CD4-positive, alpha-beta memory T cell (primary cell): Measurements from ENCODE around the gene USP36. TPM values are rescaled to one million over a fixed set of nuclear protein-coding genes. Genes with fewer than 3 reads are reported as not detected.

ENCODE experiments used
- CTCF ChIA-PET: fragments of 350-600 bp; sonication (Branson Sonifier 250); formaldehyde crosslinking; loops from one replicate; lab custom pipeline; 2021; ENCODE audit warnings: inconsistent platforms; ENCODE audit not compliant: partially characterized antibody; lab: Charles Lee
- POLR2A ChIA-PET: fragments of 350-600 bp; sonication (Branson Sonifier 250); formaldehyde crosslinking; loops from one replicate; lab custom pipeline; 2021; ENCODE audit not compliant: partially characterized antibody; lab: Charles Lee
- DNase-seq, 5 donors: peaks; one replicate each; pipeline versions ENCODE4 v3.0.0 to v3.0.0-alpha.2; 2020 to 2022; ENCODE audit warnings: mixed read lengths in 1 of 5
- H3K27ac ChIP-seq: one replicate; pipeline ENCODE4 v1.7.0; 2013; ENCODE audit warnings: low read depth, low read length
- H3K27me3 ChIP-seq: 2 replicates; pipeline ENCODE4 v1.7.0; 2013; ENCODE audit warnings: mild to moderate bottlenecking, low read length, moderate library complexity; ENCODE audit not compliant: insufficient read depth
- H3K36me3 ChIP-seq: 2 replicates; pipeline ENCODE4 v1.7.0; 2013; ENCODE audit warnings: mild to moderate bottlenecking, low read length, moderate library complexity; ENCODE audit not compliant: insufficient read depth
- H3K4me1 ChIP-seq: 2 replicates; pipeline ENCODE4 v1.7.0; 2013; ENCODE audit warnings: mild to moderate bottlenecking, low read length, moderate library complexity; ENCODE audit not compliant: insufficient read depth
- H3K4me3 ChIP-seq, 2 donors: one replicate each; pipeline ENCODE4 v1.7.0; 2013; ENCODE audit warnings: low read length in 2 of 2, mild to moderate bottlenecking in 1 of 2
- H3K9me3 ChIP-seq, 2 donors: one replicate each; pipeline ENCODE4 v1.7.0; 2013; ENCODE audit warnings: low read length in 2 of 2, control low read depth in 1 of 2; ENCODE audit not compliant: control insufficient read depth in 1 of 2
- H3K27ac Mint-ChIP-seq, 7 donors: one replicate each; pipeline ENCODE4 v1.8.0; 2020 to 2021; ENCODE audit warnings: mixed read lengths in 7 of 7, mild to moderate bottlenecking in 6 of 7, inconsistent platforms in 3 of 7, moderate library complexity in 3 of 7
- H3K27me3 Mint-ChIP-seq, 2 donors: one replicate each; pipeline ENCODE4 v1.8.0; 2020 to 2021; ENCODE audit warnings: mixed read lengths in 2 of 2
- H3K36me3 Mint-ChIP-seq, 2 donors: one replicate each; pipeline ENCODE4 v1.8.0; 2020 to 2021; ENCODE audit warnings: mixed read lengths in 2 of 2, inconsistent platforms in 1 of 2, mild to moderate bottlenecking in 1 of 2
- H3K4me1 Mint-ChIP-seq, 4 donors: one replicate each; pipeline ENCODE4 v1.8.0; 2020 to 2021; ENCODE audit warnings: mixed read lengths in 4 of 4, mild to moderate bottlenecking in 1 of 4
- H3K4me3 Mint-ChIP-seq, 8 donors: one replicate each; pipeline ENCODE4 v1.8.0; 2020 to 2021; ENCODE audit warnings: mixed read lengths in 8 of 8, mild to moderate bottlenecking in 7 of 8, moderate library complexity in 6 of 8, inconsistent platforms in 3 of 8
- H3K9me3 Mint-ChIP-seq, 8 donors: one replicate each; pipeline ENCODE4 v1.8.0; 2020 to 2021; ENCODE audit warnings: mixed read lengths in 8 of 8, mild to moderate bottlenecking in 5 of 8, inconsistent platforms in 3 of 8, moderate library complexity in 1 of 8
- intact Hi-C: fragments of 100-400 bp; cut with micrococcal nuclease; formaldehyde crosslinking; loops from one replicate; pipeline ENCODE4 v1.15.1; 2023
- polyA plus RNA-seq, 2 donors: library from polyadenylated mRNA; unstranded; fragments of 300-500 nt; fragmentation: Illumina TruSeq; gene quantifications; one replicate each; pipeline ENCODE4 v1.2.3, GENCODE V29; 2021
- total RNA-seq, 2 experiments: library from RNA; stranded (reverse); gene quantifications; one replicate each; pipeline ENCODE4 v1.2.3, GENCODE V29; 2021

Gene USP36
- total and polyA plus RNA-seq, 4 experiments from 2014 or later, result 35.4 to 183 (median 118) TPM

- peaks cover 29 to 67% (median 52%) of the 10 kb centered on the region in 4 donors for H3K4me1 Mint-ChIP-seq
- H3K36me3 ChIP-seq, result peaks cover 73% of the 10 kb centered on the region
- intact Hi-C loops, result no loop called here
- no peaks in the 10 kb centered on the region for H3K27me3 Mint-ChIP-seq
- H3K4me3 Mint-ChIP-seq, result peak overlapping the region in 1 of 8 donors; percentile 29
- H3K9me3 Mint-ChIP-seq, result no peaks in the 10 kb centered on the region
- H3K4me1 ChIP-seq, result peaks cover 26% of the 10 kb centered on the region
- no peaks in the 10 kb centered on the region for H3K27me3 ChIP-seq
- H3K4me3 ChIP-seq, result no peak overlapping the region
- H3K36me3 Mint-ChIP-seq, result peaks cover 81 to 87% of the 10 kb centered on the region in 2 donors
- ChIA-PET CTCF (interaction anchor here (0.6 kb wide), 1 partner anchor 395 kb away, joined by 3 read pairs; no protein-coding TSS in a partner anchor), POLR2A (interaction anchor here (2.1 to 2.5 kb wide), 2 partner anchors 15 to 44 kb away, joined by 7 to 9 read pairs; no protein-coding TSS in a partner anchor)
- peak in 1 of 5 donors; percentile 16 for DNase-seq
- H3K27ac ChIP-seq, result no peak overlapping the region
- no peaks in the 10 kb centered on the region for H3K9me3 ChIP-seq
- peak overlapping the region; percentile 58 to 93 (median 86) for H3K27ac Mint-ChIP-seq
These were observed 17.1 kb downstream of the USP36 start for GRCh38 chr17:78823282-78824046.

- H3K9me3 ChIP-seq, result no peaks in the 10 kb centered on the region
- H3K27me3 Mint-ChIP-seq, result no peaks in the 10 kb centered on the region
- H3K27ac ChIP-seq, result no peak overlapping the region
- intact Hi-C loops, result no loop called here
- H3K27me3 ChIP-seq, result no peaks in the 10 kb centered on the region
- ChIA-PET CTCF (no interaction called here), POLR2A (interaction anchor here (0.5 to 2.5 kb wide), 5 partner anchors 11 to 74 kb away, joined by 3 to 9 read pairs (median 6); no protein-coding TSS in a partner anchor)
- peak overlapping the region; percentile 69 to 93 (median 86) for H3K27ac Mint-ChIP-seq
- H3K4me1 Mint-ChIP-seq, result peaks cover 32 to 72% (median 53%) of the 10 kb centered on the region in 4 donors
- H3K36me3 Mint-ChIP-seq, result peaks cover 72 to 82% of the 10 kb centered on the region in 2 donors
- peak overlapping the region in 4 of 8 donors; percentile 15 to 36 (median 28) for H3K4me3 Mint-ChIP-seq
- peaks cover 73% of the 10 kb centered on the region for H3K36me3 ChIP-seq
- H3K4me3 ChIP-seq, result no peak overlapping the region
- H3K4me1 ChIP-seq, result peaks cover 35% of the 10 kb centered on the region
- DNase-seq, result peak in 1 of 5 donors; percentile 5
- H3K9me3 Mint-ChIP-seq, result no peaks in the 10 kb centered on the region
These were observed 18.1 kb downstream of the USP36 start for GRCh38 chr17:78822552-78822951.

- DNase-seq, result peak in 1 of 5 donors; percentile 8
- Histone ChIP-seq H3K9me3 (no peaks in the 10 kb centered on the region), H3K36me3 (peaks cover 68% of the 10 kb centered on the region), H3K4me1 (peaks cover 41% of the 10 kb centered on the region), H3K27me3 (no peaks in the 10 kb centered on the region), H3K4me3 (no peak overlapping the region), H3K27ac (no peak overlapping the region)
- intact Hi-C loops, result no loop called here
- Mint-ChIP-seq H3K27me3 (no peaks in the 10 kb centered on the region), H3K4me1 (peaks cover 37 to 78% (median 59%) of the 10 kb centered on the region in 4 donors), H3K9me3 (peaks cover 0 to 2% (median 0%) of the 10 kb centered on the region in 8 donors), H3K36me3 (peaks cover 73 to 84% of the 10 kb centered on the region in 2 donors), H3K4me3 (peak overlapping the region in 2 of 8 donors; percentile 21 to 36), H3K27ac (peak overlapping the region; percentile 25 to 100 (median 83))
- ChIA-PET POLR2A (interaction anchor here (1.2 to 2.5 kb wide), 4 partner anchors 16 to 73 kb away, joined by 3 to 9 read pairs (median 6); no protein-coding TSS in a partner anchor), CTCF (no interaction called here)
These were observed 18.7 kb downstream of the USP36 start for GRCh38 chr17:78821961-78822360.

GRCh38 chr17:78820841-78821240, 19.8 kb downstream of the USP36 start:
- H3K4me1 ChIP-seq, result peaks cover 52% of the 10 kb centered on the region
- H3K9me3 ChIP-seq, result no peaks in the 10 kb centered on the region
- H3K27me3 ChIP-seq, result no peaks in the 10 kb centered on the region
- intact Hi-C loops, result no loop called here
- no peaks in the 10 kb centered on the region for H3K27me3 Mint-ChIP-seq
- CTCF ChIA-PET, result interaction anchor here (1.7 to 3.1 kb wide), 3 partner anchors 22 to 71 kb away, joined by 4 to 13 read pairs (median 8); no protein-coding TSS in a partner anchor
- peak overlapping the region; percentile 83 for H3K27ac ChIP-seq
- POLR2A ChIA-PET, result interaction anchor here (0.6 to 6.1 kb wide), 7 partner anchors 15 to 72 kb away, joined by 3 to 99 read pairs (median 27); partner anchors contain the start of genes CYTH1 and USP36
- H3K36me3 ChIP-seq, result peaks cover 59% of the 10 kb centered on the region
- H3K4me3 ChIP-seq, result no peak overlapping the region
- peaks cover 0 to 2% (median 0%) of the 10 kb centered on the region in 8 donors for H3K9me3 Mint-ChIP-seq
- peaks cover 42 to 84% (median 60%) of the 10 kb centered on the region in 4 donors for H3K4me1 Mint-ChIP-seq
- peaks cover 71 to 79% of the 10 kb centered on the region in 2 donors for H3K36me3 Mint-ChIP-seq
- peak overlapping the region in 2 of 8 donors; percentile 9 to 21 for H3K4me3 Mint-ChIP-seq
- peak overlapping the region; percentile 86 to 100 (median 96) for H3K27ac Mint-ChIP-seq
- peak in 1 of 5 donors; percentile 27 for DNase-seq

- Histone ChIP-seq H3K27ac (peak overlapping the region; percentile 83), H3K4me1 (peaks cover 59% of the 10 kb centered on the region), H3K9me3 (no peaks in the 10 kb centered on the region), H3K4me3 (peak overlapping the region; percentile 5 to 35), H3K36me3 (peaks cover 59% of the 10 kb centered on the region), H3K27me3 (no peaks in the 10 kb centered on the region)
- intact Hi-C loops, result loop anchor here (1.0 kb wide), 1 partner anchor 20 kb away; the partner anchor contains the start of gene USP36
- peaks cover 69 to 79% of the 10 kb centered on the region in 2 donors for H3K36me3 Mint-ChIP-seq
- peaks cover 40 to 84% (median 58%) of the 10 kb centered on the region in 4 donors for H3K4me1 Mint-ChIP-seq
- H3K4me3 Mint-ChIP-seq, result peak overlapping the region in 7 of 8 donors; percentile 74 to 83 (median 76)
- ChIA-PET CTCF (interaction anchor here (1.0 to 3.2 kb wide), 16 partner anchors 8 to 374 kb away, joined by 3 to 17 read pairs (median 5); no protein-coding TSS in a partner anchor), POLR2A (interaction anchor here (0.6 to 6.1 kb wide), 21 partner anchors 8 to 127 kb away, joined by 3 to 99 read pairs (median 7); partner anchors contain the start of genes CYTH1 and USP36)
- DNase-seq, result peak in 1 of 5 donors; percentile 31
- H3K9me3 Mint-ChIP-seq, result peaks cover 0 to 2% (median 0%) of the 10 kb centered on the region in 8 donors
- no peaks in the 10 kb centered on the region for H3K27me3 Mint-ChIP-seq
- peak overlapping the region; percentile 86 to 100 (median 96) for H3K27ac Mint-ChIP-seq
These were observed 20.5 kb downstream of the USP36 start for GRCh38 chr17:78819806-78820792.

- peaks cover 63 to 77% of the 10 kb centered on the region in 2 donors for H3K36me3 Mint-ChIP-seq
- Histone ChIP-seq H3K36me3 (peaks cover 59% of the 10 kb centered on the region), H3K27ac (peak overlapping the region; percentile 83), H3K27me3 (no peaks in the 10 kb centered on the region), H3K4me3 (peak overlapping the region; percentile 5 to 35), H3K4me1 (peaks cover 59% of the 10 kb centered on the region), H3K9me3 (no peaks in the 10 kb centered on the region)
- peaks cover 0 to 2% (median 0%) of the 10 kb centered on the region in 8 donors for H3K9me3 Mint-ChIP-seq
- peak overlapping the region; percentile 86 to 100 (median 96) for H3K27ac Mint-ChIP-seq
- H3K27me3 Mint-ChIP-seq, result no peaks in the 10 kb centered on the region
- H3K4me3 Mint-ChIP-seq, result peak overlapping the region; percentile 56 to 83 (median 76)
- peak in 1 of 5 donors; percentile 59 for DNase-seq
- ChIA-PET CTCF (interaction anchor here (0.8 to 3.2 kb wide), 20 partner anchors 8 to 373 kb away, joined by 3 to 17 read pairs (median 5); no protein-coding TSS in a partner anchor), POLR2A (interaction anchor here (0.6 to 6.1 kb wide), 35 partner anchors 9 to 861 kb away, joined by 3 to 99 read pairs (median 6); partner anchors contain the start of genes CYTH1, TNRC6C and USP36)
- peaks cover 35 to 81% (median 53%) of the 10 kb centered on the region in 4 donors for H3K4me1 Mint-ChIP-seq
- intact Hi-C loops, result loop anchor here (1.0 kb wide), 1 partner anchor 21 kb away; the partner anchor contains the start of gene USP36
These were observed 21.2 kb downstream of the USP36 start for GRCh38 chr17:78819402-78819801.
